HFF-Myc (cell line): ENCODE results near the gene MCOLN2.

ENCODE experiments used
- DNase-seq: peaks from one replicate; pipeline ENCODE4 v3.0.0-alpha.2; 2011; ENCODE audit warnings: low read depth; ENCODE audit errors: extremely low read depth
- H3K4me3 ChIP-seq: replicated peaks from 2 replicates; pipeline ENCODE4 v1.5.1; 2011; ENCODE audit warnings: low read depth, mild to moderate bottlenecking, control low read depth, low read length
- CTCF ChIP-seq: IDR thresholded peaks from 2 replicates; pipeline ENCODE4 v1.5.1; 2012; ENCODE audit warnings: mild to moderate bottlenecking, low read depth, low read length, control low read depth; ENCODE audit errors: missing control alignments

Gene MCOLN2

GRCh38 chr1:84883286-84883685 lies 113.6 kb downstream of the MCOLN2 start:
- no peak for TF ChIP-seq CTCF
- H3K4me3 ChIP-seq: no peak overlapping the region
- no peak for DNase-seq

DNA sequence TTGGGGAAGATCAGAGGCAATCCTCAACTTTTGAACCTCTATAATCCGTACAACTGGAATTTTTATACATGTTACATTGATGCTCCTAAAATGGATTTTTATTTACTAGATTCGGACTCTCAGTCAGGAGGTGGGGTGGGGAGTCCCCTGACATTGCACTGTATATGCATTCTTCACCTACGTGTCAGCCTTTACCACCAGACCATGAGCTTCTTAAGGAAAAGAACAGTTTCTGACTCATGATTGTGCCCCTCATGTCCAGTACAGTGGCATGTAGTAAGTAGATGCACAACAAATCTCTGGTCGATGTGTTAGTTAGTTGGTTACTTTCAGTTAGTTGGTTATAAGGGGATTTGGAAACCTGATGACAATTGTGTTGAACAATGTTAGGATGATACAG lies 119.3 kb downstream of the MCOLN2 start:
- TF ChIP-seq CTCF: no peak
- H3K4me3 ChIP-seq: no peak overlapping the region
- no peak for DNase-seq

GRCh38 chr1:84876353-84876752 lies 120.6 kb downstream of the MCOLN2 start:
- no peak for DNase-seq
- no peak for TF ChIP-seq CTCF
- no peak overlapping the region for H3K4me3 ChIP-seq
